GM12891 (cell line): ENCODE data around the gene LANCL3. TPM values are rescaled to one million over a fixed set of nuclear protein-coding genes. Genes with fewer than 3 reads are reported as not detected.
"Not testable (repeated sequence)": the region's sequence is repeated elsewhere in the genome, so short reads cannot be mapped to it uniquely, and the experiment has no call there.

Experiments used
- DNase-seq: peaks from one replicate; pipeline ENCODE4 v3.0.0; 2011; ENCODE audit warnings: low spot score; ENCODE audit not compliant: insufficient read length
- FAIRE-seq: peaks from 2 replicates; lab custom pipeline; 2011; peaks lifted over from hg19 to GRCh38; lab: Jason Lieb, UNC
- PAX5 ChIP-seq: IDR thresholded peaks from 2 replicates; pipeline ENCODE4 v1.6.1; 2011; ENCODE audit warnings: low read length, moderate library complexity, mild to moderate bottlenecking; ENCODE audit not compliant: insufficient read depth, severe bottlenecking
- POLR2A ChIP-seq: IDR thresholded peaks from 2 replicates; pipeline ENCODE4 v1.6.1; 2011; ENCODE audit warnings: low read depth, low read length, control low read depth
- POLR2AphosphoS5 ChIP-seq: IDR thresholded peaks from 2 replicates; pipeline ENCODE4 v1.6.1; 2011; ENCODE audit warnings: low read depth, low read length, control low read depth
- POU2F2 ChIP-seq: IDR thresholded peaks from 2 replicates; pipeline ENCODE4 v1.6.1; 2011; ENCODE audit warnings: low read depth, mild to moderate bottlenecking, control low read depth, low read length, moderate library complexity
- SPI1 ChIP-seq: IDR thresholded peaks from 2 replicates; pipeline ENCODE4 v1.6.1; 2011; ENCODE audit warnings: low read depth, low read length, control low read depth
- TAF1 ChIP-seq: IDR thresholded peaks from 2 replicates; pipeline ENCODE4 v1.6.1; 2011; ENCODE audit warnings: low read depth, low read length, control low read depth
- polyA plus RNA-seq: library from polyadenylated mRNA; unstranded; fragments of >200 nt; gene quantifications from one replicate; pipeline ENCODE4 v1.2.1, GENCODE V29; 2012; ENCODE audit warnings: low read depth, missing spikeins, inconsistent platforms; ENCODE audit not compliant: missing spikeins

LANCL3 gene
- 0.03 TPM for polyA plus RNA-seq

DNA sequence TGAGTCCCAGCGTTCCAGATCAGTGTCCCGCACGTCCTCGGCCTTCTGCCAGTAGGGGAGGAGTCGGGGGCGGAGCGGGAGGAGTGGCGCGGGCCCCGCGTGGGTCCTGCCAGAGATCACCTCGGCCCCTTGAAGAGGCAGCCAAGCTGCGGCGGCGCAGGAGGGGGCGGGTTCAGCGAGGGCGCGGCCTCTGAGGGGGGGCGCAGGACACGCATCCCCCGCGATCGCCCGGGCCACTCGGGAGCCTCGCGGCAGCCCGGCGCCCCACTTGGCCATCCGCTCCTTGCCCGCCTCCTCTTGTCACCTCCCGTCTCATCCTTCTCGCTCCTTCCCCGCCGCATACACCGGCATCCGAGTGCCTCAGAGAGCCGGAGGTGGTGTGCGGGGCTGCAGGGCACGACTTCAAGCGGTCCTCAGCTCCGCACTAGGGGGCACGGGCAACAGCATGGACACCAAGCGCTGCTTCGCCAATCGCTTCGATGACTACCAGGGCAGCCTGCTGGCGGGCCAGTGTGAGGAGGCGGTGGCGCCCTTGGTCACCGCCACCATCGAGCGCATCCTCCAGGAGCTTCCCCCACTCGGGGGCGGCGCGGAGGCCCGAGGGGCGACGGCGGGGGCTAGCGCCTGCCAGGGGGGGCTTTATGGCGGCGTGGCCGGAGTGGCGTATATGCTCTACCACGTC, at the start of gene LANCL3:
Gene LANCL3, plus strand, starts transcription at position 236 of the 682 bp plus-strand sequence. Its CDS starts 210 bp downstream, at position 446.
- not testable (repeated sequence) for FAIRE-seq, DNase-seq

GRCh38 chrX:37523673-37524072, 47.8 kb upstream of the LANCL3 start:
- not testable (repeated sequence) for FAIRE-seq

DNA sequence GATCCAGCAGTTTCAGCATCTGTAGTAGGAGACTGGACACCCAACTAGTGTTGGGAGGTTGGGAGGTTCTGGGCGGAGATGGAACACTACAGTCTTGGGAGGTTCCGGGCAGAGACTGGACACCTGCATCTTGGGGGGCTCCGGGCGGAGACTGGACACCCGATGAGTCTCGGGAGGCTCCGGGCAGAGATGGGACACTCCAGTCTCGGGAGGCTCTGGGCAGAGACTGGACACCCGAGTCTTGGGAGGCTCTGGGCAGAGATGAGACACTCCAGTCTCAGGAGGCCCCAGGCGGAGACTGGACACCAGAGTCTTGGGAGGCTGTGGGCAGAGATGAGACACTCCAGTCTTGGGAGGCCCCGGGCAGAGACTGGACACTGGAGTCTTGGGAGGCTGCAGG, 29.5 kb upstream of the LANCL3 start:
- TF ChIP-seq POLR2AphosphoS5, result no peak
- TF ChIP-seq POLR2A, result no peak
- no peak for TF ChIP-seq TAF1
- TF ChIP-seq PAX5, result no peak
- no peak for TF ChIP-seq SPI1
- TF ChIP-seq POU2F2, result no peak
- DNase-seq (no peak), FAIRE-seq (no peak)

More at GRCh38 chrX:37523673-37524072, 47.8 kb upstream of the LANCL3 start:
- not testable (repeated sequence) for DNase-seq

DNA sequence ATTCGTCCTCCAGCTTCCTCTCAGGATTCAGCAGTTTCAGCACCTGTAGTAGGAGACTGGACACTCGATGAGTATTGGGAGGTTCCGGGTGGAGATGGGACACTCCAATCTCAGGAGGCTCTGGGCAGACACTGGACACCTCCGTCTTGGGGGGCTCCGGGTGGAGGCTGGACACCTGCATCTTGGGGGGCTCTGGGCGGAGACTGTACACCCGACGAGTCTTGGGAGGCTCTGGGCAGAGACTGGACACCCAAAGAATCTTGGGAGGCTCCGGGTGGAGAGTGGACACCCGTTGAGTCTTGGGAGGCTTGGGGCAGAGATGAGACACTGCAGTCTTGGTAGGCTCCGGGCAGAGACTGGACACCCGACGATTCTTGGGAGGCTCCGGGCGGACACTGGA, 28.7 kb upstream of the LANCL3 start:
- TF ChIP-seq POLR2AphosphoS5 (no peak), TAF1 (no peak), POLR2A (no peak), PAX5 (no peak), SPI1 (no peak), POU2F2 (no peak)
- no peak for FAIRE-seq

DNA sequence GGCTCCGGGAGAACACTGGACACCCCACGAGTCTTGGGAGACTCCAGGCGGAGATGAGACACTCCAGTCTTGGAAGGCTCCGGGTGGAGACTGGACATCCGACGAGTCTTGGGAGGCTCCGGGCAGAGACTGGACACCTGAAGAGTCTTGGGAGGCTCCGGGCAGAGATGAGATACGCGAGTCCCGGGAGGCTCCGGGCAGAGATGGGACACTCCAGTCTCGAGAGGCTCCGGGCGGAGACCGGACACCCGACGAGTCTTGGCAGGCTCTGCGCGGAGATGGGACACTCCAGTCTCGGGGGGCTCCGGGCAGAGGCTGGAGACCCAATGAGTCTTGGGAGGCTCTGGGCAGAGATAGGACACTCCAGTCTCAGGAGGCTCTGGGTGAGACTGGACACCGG, 28.1 kb upstream of the LANCL3 start:
- no peak for FAIRE-seq
- DNase-seq, result no peak
- TF ChIP-seq SPI1, result no peak

More for the DNA sequence above, 28.7 kb upstream of the LANCL3 start:
- no peak for DNase-seq

DNA sequence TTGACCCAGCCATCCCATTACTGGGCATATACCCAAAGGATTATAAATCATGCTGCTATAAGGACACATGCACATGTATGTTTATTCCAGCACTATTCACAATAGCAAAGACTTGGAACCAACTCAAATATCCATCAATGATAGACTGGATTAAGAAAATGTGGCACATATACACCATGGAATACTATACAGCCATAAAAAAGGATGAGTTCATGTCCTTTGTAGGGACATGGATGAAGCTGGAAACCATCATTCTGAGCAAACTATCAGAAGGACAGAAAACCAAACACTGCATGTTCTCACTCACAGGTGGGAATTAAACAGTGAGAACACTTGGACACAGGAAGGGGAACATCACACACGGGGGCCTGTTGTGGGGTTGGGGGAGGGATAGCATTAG, 26.9 kb upstream of the LANCL3 start:
- DNase-seq, FAIRE-seq: not testable (repeated sequence)

- TF ChIP-seq TAF1 (no peak), SPI1 (no peak), POLR2A (no peak), POU2F2 (no peak), PAX5 (no peak), POLR2AphosphoS5 (no peak)
- FAIRE-seq (no peak), DNase-seq (no peak)
Observed at GRCh38 chrX:37545066-37545465, 26.4 kb upstream of the LANCL3 start.

DNA sequence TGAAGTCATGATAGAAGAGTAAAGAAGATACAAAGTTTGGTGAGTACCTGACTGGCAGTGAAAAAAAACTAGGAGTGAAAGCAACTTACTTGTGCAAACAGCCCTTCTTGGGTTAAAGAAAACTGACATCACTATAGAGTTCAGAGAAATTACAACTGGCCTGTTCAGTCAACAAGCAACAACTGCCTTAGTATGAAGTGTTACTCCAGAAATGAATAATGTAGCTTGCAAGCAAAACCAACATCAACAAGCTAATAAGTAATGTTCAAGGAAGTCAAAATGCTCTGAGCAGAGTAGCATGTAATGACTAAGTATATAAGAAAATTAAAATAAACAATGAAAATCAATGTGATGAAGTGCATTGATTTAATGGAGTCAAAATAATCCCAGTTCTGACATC, 21.8 kb upstream of the LANCL3 start:
- DNase-seq, FAIRE-seq: not testable (repeated sequence)

GRCh38 chrX:37553476-37553875, 18.0 kb upstream of the LANCL3 start:
- FAIRE-seq (no peak), DNase-seq (no peak)
- TF ChIP-seq TAF1 (no peak), POLR2A (no peak), POU2F2 (no peak), SPI1 (no peak), POLR2AphosphoS5 (no peak), PAX5 (no peak)

DNA sequence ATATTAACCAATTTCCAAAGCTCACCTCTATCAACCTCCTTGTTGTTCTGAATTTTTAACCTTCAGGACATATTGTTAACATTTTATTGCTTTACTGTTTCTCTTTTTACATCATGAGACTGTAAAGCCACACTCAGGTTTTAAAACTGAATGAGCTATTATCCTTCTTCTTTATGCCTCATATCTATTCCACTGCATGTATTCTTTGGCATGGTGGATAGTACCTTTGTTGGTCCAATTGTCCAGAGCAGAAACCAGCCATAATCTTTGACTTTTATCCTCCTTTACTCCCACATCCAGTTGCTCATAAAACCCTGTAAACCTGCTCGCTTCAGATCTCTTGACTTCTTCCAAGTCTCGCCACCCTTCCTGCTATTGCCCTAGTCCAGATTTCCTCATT, 6.2 kb upstream of the LANCL3 start:
- FAIRE-seq, DNase-seq: not testable (repeated sequence)

DNA sequence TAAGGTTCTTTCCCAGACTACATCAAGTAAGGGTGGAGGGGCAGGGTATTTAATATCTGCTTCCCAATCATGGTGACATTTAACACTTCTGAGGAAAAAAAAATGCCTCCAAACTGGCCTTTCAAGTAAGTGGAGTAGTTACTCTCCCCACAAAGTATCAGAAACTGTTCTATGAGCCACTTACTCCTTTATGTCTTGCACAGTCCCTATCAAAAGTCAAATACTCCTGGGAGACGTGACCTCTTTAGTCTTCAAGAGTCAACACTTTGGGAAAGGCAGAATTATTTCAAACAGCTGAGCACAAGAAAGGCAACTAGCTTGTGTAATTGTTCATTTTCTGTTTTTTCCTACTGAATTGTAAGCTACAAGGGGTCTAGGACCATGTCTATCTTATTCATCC, 1.1 kb upstream of the LANCL3 start:
- DNase-seq, FAIRE-seq: not testable (repeated sequence)

GRCh38 chrX:37572108-37572587, 687 bp downstream of the LANCL3 start:
- not testable (repeated sequence) for DNase-seq, FAIRE-seq

- DNase-seq, result not testable (repeated sequence)
- FAIRE-seq, result peak; percentile 61
Observed at GRCh38 chrX:37573121-37573520, 1.7 kb downstream of the LANCL3 start.
